ENCODE results near the gene POLR3G.

Gene POLR3G

GRCh38 chr5:90557871-90558270 lies 83.2 kb downstream of the POLR3G start:
- no peak for DNase-seq (ENCODE audit: low spot score)
- H3K4me3 ChIP-seq: peak overlapping the region; percentile 69
- no peak for TF ChIP-seq CTCF (IDR thresholded peaks at IDR 0.05)
- no peak overlapping the region for H3K27ac ChIP-seq

- no peak within 1 kb of the TSS for H3K27ac ChIP-seq
- no peak for DNase-seq (ENCODE audit: low spot score)
- no peak for TF ChIP-seq CTCF (IDR thresholded peaks at IDR 0.05)
- H3K4me3 ChIP-seq: peak within 1 kb of the TSS; percentile 69
Observed at GRCh38 chr5:90558344-90559192, 83.9 kb downstream of the POLR3G start, which contains the start of gene ADGRV1. Gene ADGRV1, plus strand, starts transcription at chr5:90558797. Its CDS starts 99 bp downstream, at chr5:90558896.

- H3K4me3 ChIP-seq: no peak overlapping the region
- no peak overlapping the region for H3K27ac ChIP-seq
- no peak for DNase-seq (ENCODE audit: low spot score)
- no peak for TF ChIP-seq CTCF (IDR thresholded peaks at IDR 0.05)
Observed at GRCh38 chr5:90560771-90561170, 86.1 kb downstream of the POLR3G start.

GRCh38 chr5:90561766-90562165 lies 87.1 kb downstream of the POLR3G start:
- DNase-seq (ENCODE audit: low spot score): no peak
- Histone ChIP-seq H3K4me3 (no peak overlapping the region), H3K27ac (no peak overlapping the region)
- TF ChIP-seq CTCF (IDR thresholded peaks at IDR 0.05): no peak

- no peak for TF ChIP-seq CTCF (IDR thresholded peaks at IDR 0.05)
- H3K27ac ChIP-seq: no peak overlapping the region
- no peak overlapping the region for H3K4me3 ChIP-seq
- DNase-seq (ENCODE audit: low spot score): no peak
Observed at GRCh38 chr5:90562341-90562740, 87.7 kb downstream of the POLR3G start.

GRCh38 chr5:90563108-90563507 lies 88.4 kb downstream of the POLR3G start:
- no peak for TF ChIP-seq CTCF (IDR thresholded peaks at IDR 0.05)
- DNase-seq (ENCODE audit: low spot score): no peak
- Histone ChIP-seq H3K4me3 (no peak overlapping the region), H3K27ac (no peak overlapping the region)

Data from coronary artery (tissue), 2 donors.